Fibroblast of the aortic adventitia (primary cell): ENCODE measurements around the gene DENND4B. TPM values are rescaled to one million over a fixed set of nuclear protein-coding genes. Genes with fewer than 3 reads are reported as not detected.
A peak's percentile ranks its signal among the peaks of the same experiment; 100 is the strongest.
"Not testable (repeated sequence)": the region's sequence is repeated elsewhere in the genome, so short reads cannot be mapped to it uniquely, and the experiment has no call there.

Source experiments
- DNase-seq: peaks from one replicate; pipeline ENCODE4 v3.0.0-alpha.2; 2010; ENCODE audit warnings: low read depth
- H3K4me3 ChIP-seq: 2 replicates; pipeline ENCODE4 v1.5.1; 2011; ENCODE audit warnings: low read depth, mild to moderate bottlenecking, control low read depth, low read length, moderate library complexity
- CTCF ChIP-seq: IDR thresholded peaks from 2 replicates; pipeline ENCODE4 v1.5.1; 2011; ENCODE audit warnings: mild to moderate bottlenecking, low read length, control low read depth, inconsistent platforms; ENCODE audit not compliant: insufficient read depth
- total RNA-seq: library from RNA; depleted of rRNA; stranded (reverse); fragments of >200 nt; gene quantifications from 2 replicates; pipeline ENCODE4 v1.2.3, GENCODE V29; 2012; ENCODE audit warnings: low replicate concordance

DENND4B gene
- total RNA-seq, 1 donor, result 23.2 TPM

GRCh38 chr1:153987621-153988020, 41.1 kb upstream of the DENND4B start:
- no peak for TF ChIP-seq CTCF
- no peak for DNase-seq
- H3K4me3 ChIP-seq, result no peak overlapping the region

GRCh38 chr1:153985941-153986761, 39.6 kb upstream of the DENND4B start, which contains the start of gene RAB13:
Gene RAB13, minus strand, starts transcription at chr1:153986339. Its CDS starts 103 bp downstream, at chr1:153986236.
- peak; percentile 85 for DNase-seq
- TF ChIP-seq CTCF, result no peak
- H3K4me3 ChIP-seq, result peak within 1 kb of the TSS; percentile 96

- TF ChIP-seq CTCF, result no peak
- H3K4me3 ChIP-seq, result peak overlapping the region; percentile 96
- DNase-seq, result peak; percentile 70
Observed at GRCh38 chr1:153985341-153985912, 38.9 kb upstream of the DENND4B start.

- no peak for TF ChIP-seq CTCF
- no peak for DNase-seq
- peak overlapping the region; percentile 96 for H3K4me3 ChIP-seq
Observed at GRCh38 chr1:153984123-153984894, 37.8 kb upstream of the DENND4B start.

GRCh38 chr1:153981735-153982134, 35.2 kb upstream of the DENND4B start:
- not testable (repeated sequence) for H3K4me3 ChIP-seq, DNase-seq

GRCh38 chr1:153979091-153979490, 32.6 kb upstream of the DENND4B start:
- H3K4me3 ChIP-seq, DNase-seq: not testable (repeated sequence)

GRCh38 chr1:153978274-153978909, 31.9 kb upstream of the DENND4B start:
- no peak for DNase-seq
- no peak for TF ChIP-seq CTCF
- H3K4me3 ChIP-seq, result peak overlapping the region; percentile 98
